GM13977 (cell line): ENCODE data around the gene TMEM25.
"Not testable (repeated sequence)": the region's sequence is repeated elsewhere in the genome, so short reads cannot be mapped to it uniquely, and the experiment has no call there.

Experiments used
- DNase-seq: peaks from one replicate; pipeline ENCODE4 v3.0.0; 2012; ENCODE audit warnings: low spot score
- CTCF ChIP-seq: IDR thresholded peaks from 2 replicates; pipeline ENCODE4 v1.5.1; 2012; ENCODE audit warnings: mild to moderate bottlenecking, control low read depth; ENCODE audit not compliant: insufficient read depth; ENCODE audit errors: extremely low read depth, missing control alignments
- in situ Hi-C: fragments of 300-500 bp; cut with MboI; formaldehyde crosslinking; loops from one replicate; pipeline ENCODE4 v1.12.0; 2022; ENCODE audit warnings: low sequenced_read_pairs, low pct_unique_long_range_greater_than_20kb, mixed read lengths, inconsistent platforms; ENCODE audit not compliant: unreplicated experiment

TMEM25 gene

GRCh38 chr11:118530683-118531596 is at the start of gene TMEM25:
TMEM25 (plus strand) TSS chr11:118531192; CDS start chr11:118531802, 610 bp downstream.
- in situ Hi-C loops, result no loop called here
- no peak for TF ChIP-seq CTCF
- peak; percentile 95 for DNase-seq

- in situ Hi-C loops, result not testable (repeated sequence)
Observed at GRCh38 chr11:118481238-118481637, 49.8 kb upstream of the TMEM25 start.

GRCh38 chr11:118484405-118484804 is 46.6 kb upstream of the TMEM25 start:
- TF ChIP-seq CTCF, result no peak
- in situ Hi-C loops, result no loop called here
- no peak for DNase-seq

More at GRCh38 chr11:118481238-118481637, 49.8 kb upstream of the TMEM25 start:
- DNase-seq, result not testable (repeated sequence)

GRCh38 chr11:118485273-118485672 is 45.7 kb upstream of the TMEM25 start:
- in situ Hi-C loops, result no loop called here
- TF ChIP-seq CTCF, result no peak
- no peak for DNase-seq

- peak; percentile 82 for TF ChIP-seq CTCF
- peak; percentile 82 for DNase-seq
- in situ Hi-C loops, result no loop called here
Observed at GRCh38 chr11:118488480-118489109, 42.4 kb upstream of the TMEM25 start.

GRCh38 chr11:118491041-118491440 is 40.0 kb upstream of the TMEM25 start:
- no peak for TF ChIP-seq CTCF
- in situ Hi-C loops, result loop anchor here (10.0 kb wide), 1 partner anchor 96 kb away; no protein-coding TSS in a partner anchor
- no peak for DNase-seq

- DNase-seq, result no peak
- in situ Hi-C loops, result loop anchor here (10.0 kb wide), 1 partner anchor 103 kb away; no protein-coding TSS in a partner anchor
- no peak for TF ChIP-seq CTCF
Observed at GRCh38 chr11:118497831-118498230, 33.2 kb upstream of the TMEM25 start.
